DND-41 (cell line): ENCODE measurements around the gene SPATA6L.

ENCODE experiments used
- ATAC-seq: fragments of 200-7000 bp; cut with Tn5 transposase; 3 replicates; pipeline ENCODE4 v1.9.1; 2021; ENCODE audit warnings: low read depth; ENCODE audit not compliant: insufficient read depth
- DNase-seq: peaks from one replicate; pipeline ENCODE4 v3.0.0-alpha.2; 2020
- H2AFZ ChIP-seq: 2 replicates; pipeline ENCODE4 v1.6.0; 2012; ENCODE audit warnings: low read depth, low read length
- H3K27ac ChIP-seq: 2 replicates; pipeline ENCODE4 v1.5.1; 2012; ENCODE audit warnings: low read length, inconsistent platforms
- H3K27me3 ChIP-seq: fragments of 200-600 bp; sonication (generic); 2 replicates; pipeline ENCODE4 v1.6.0; 2012; ENCODE audit warnings: low read length, mild to moderate bottlenecking, inconsistent platforms; ENCODE audit not compliant: insufficient read depth, poor library complexity
- H3K36me3 ChIP-seq: 2 replicates; pipeline ENCODE4 v1.5.1; 2012; ENCODE audit warnings: low read length, inconsistent platforms; ENCODE audit not compliant: insufficient read depth
- H3K4me1 ChIP-seq: 2 replicates; pipeline ENCODE4 v1.5.1; 2012; ENCODE audit warnings: mild to moderate bottlenecking, low read length; ENCODE audit not compliant: insufficient read depth
- H3K4me2 ChIP-seq: 2 replicates; pipeline ENCODE4 v1.6.0; 2012; ENCODE audit warnings: mild to moderate bottlenecking, moderate library complexity, low read length, inconsistent platforms; ENCODE audit not compliant: insufficient read depth
- H3K4me3 ChIP-seq, 2 experiments: fragments of 200-600 bp in 1 of 2; shearing (Covaris generic) in 1 of 2; 2 replicates each; pipeline ENCODE4 v1.5.1; 2012 to 2016; ENCODE audit warnings: inconsistent platforms in 2 of 2, low read length in 2 of 2, mild to moderate bottlenecking in 2 of 2, low read depth in 1 of 2, moderate library complexity in 1 of 2
- H3K79me2 ChIP-seq: 2 replicates; pipeline ENCODE4 v1.6.0; 2012; ENCODE audit warnings: low read length, inconsistent platforms; ENCODE audit not compliant: insufficient read depth
- H3K9ac ChIP-seq: 2 replicates; pipeline ENCODE4 v1.6.0; 2012; ENCODE audit warnings: low read depth, mild to moderate bottlenecking, inconsistent platforms, low read length, moderate library complexity
- H3K9me3 ChIP-seq: 2 replicates; pipeline ENCODE4 v1.5.1; 2012; ENCODE audit warnings: low read length, moderate library complexity, mild to moderate bottlenecking, inconsistent platforms; ENCODE audit not compliant: insufficient read depth, severe bottlenecking
- H4K20me1 ChIP-seq: 2 replicates; pipeline ENCODE4 v1.6.0; 2012; ENCODE audit warnings: low read length; ENCODE audit not compliant: insufficient read depth
- CTCF ChIP-seq: IDR thresholded peaks from 2 replicates; pipeline ENCODE4 v1.5.1; 2012; ENCODE audit warnings: borderline replicate concordance, low read length, moderate library complexity, mild to moderate bottlenecking; ENCODE audit not compliant: poor library complexity, severe bottlenecking; ENCODE audit errors: extremely low read depth
- EZH2 ChIP-seq: IDR thresholded peaks from 3 replicates; pipeline ENCODE4 v1.6.1; 2012; ENCODE audit warnings: borderline replicate concordance, low read depth, mild to moderate bottlenecking, moderate library complexity, low read length, inconsistent platforms; ENCODE audit not compliant: severe bottlenecking

SPATA6L gene

GRCh38 chr9:4604678-4605095, 61.6 kb downstream of the SPATA6L start:
- Histone ChIP-seq H4K20me1 (no peaks in the 10 kb centered on the region), H3K27me3 (no peaks in the 10 kb centered on the region), H2AFZ (0 out of 2 replicates have a peak overlapping the region, but pooled peaks have one; percentile 14), H3K9ac (no peak overlapping the region), H3K4me3 (no peak overlapping the region), H3K9me3 (no peaks in the 10 kb centered on the region), H3K27ac (no peak overlapping the region), H3K79me2 (no peaks in the 10 kb centered on the region), H3K4me2 (no peak overlapping the region), H3K36me3 (no peaks in the 10 kb centered on the region), H3K4me1 (no peaks in the 10 kb centered on the region)
- TF ChIP-seq CTCF (peak; percentile 73), EZH2 (no peak)
- ATAC-seq (peak; percentile 94), DNase-seq (peak; percentile 69)

GRCh38 chr9:4603830-4604229, 62.5 kb downstream of the SPATA6L start:
- no peaks in the 10 kb centered on the region for H3K4me1 ChIP-seq
- no peak overlapping the region for H3K4me2 ChIP-seq
- no peak overlapping the region for H3K9ac ChIP-seq
- no peaks in the 10 kb centered on the region for H3K36me3 ChIP-seq
- no peaks in the 10 kb centered on the region for H3K9me3 ChIP-seq
- no peaks in the 10 kb centered on the region for H3K79me2 ChIP-seq
- H4K20me1 ChIP-seq: no peaks in the 10 kb centered on the region
- H2AFZ ChIP-seq: no peak overlapping the region
- no peaks in the 10 kb centered on the region for H3K27me3 ChIP-seq
- no peak overlapping the region for H3K4me3 ChIP-seq
- DNase-seq (no peak), ATAC-seq (no peak)
- TF ChIP-seq CTCF: no peak
- H3K27ac ChIP-seq: no peak overlapping the region

GRCh38 chr9:4600368-4600767, 65.9 kb downstream of the SPATA6L start:
- Histone ChIP-seq H3K9ac (no peak overlapping the region), H4K20me1 (no peaks in the 10 kb centered on the region), H3K4me3 (no peak overlapping the region), H3K27ac (no peak overlapping the region), H3K36me3 (no peaks in the 10 kb centered on the region), H3K27me3 (no peaks in the 10 kb centered on the region), H3K9me3 (no peaks in the 10 kb centered on the region), H3K79me2 (no peaks in the 10 kb centered on the region), H2AFZ (no peak overlapping the region), H3K4me2 (no peak overlapping the region), H3K4me1 (peaks cover 11% of the 10 kb centered on the region)
- TF ChIP-seq CTCF (no peak), EZH2 (no peak)
- ATAC-seq: no peak
- DNase-seq: no peak
